GM12878 (cell line): ENCODE results near the gene SECTM1.

Experiments
- CHD2 ChIP-seq: IDR thresholded peaks from 2 replicates; pipeline ENCODE4 v1.6.1; 2011; ENCODE audit warnings: low read depth, low read length, improper control_type of control experiment, borderline replicate concordance
- EP300 ChIP-seq, 2 experiments: fragments of 150-350 bp in 1 of 2; IDR thresholded peaks; 2 replicates each; pipeline ENCODE4 v1.6.1; 2011 to 2012; ENCODE audit warnings: low read depth in 2 of 2, low read length in 2 of 2, borderline replicate concordance in 1 of 2, improper control_type of control experiment in 1 of 2, inconsistent platforms in 1 of 2; ENCODE audit not compliant: control insufficient read depth in 1 of 2
- ETV6 ChIP-seq, 2 experiments: fragments of 450-650 bp in 1 of 2; IDR thresholded peaks in 1 of 2; conservative IDR thresholded peaks in 1 of 2; 2 replicates each; pipeline ENCODE4 v1.6.1; 2014; ENCODE audit warnings: antibody characterized with exemption in 1 of 2, borderline replicate concordance in 1 of 2, low read depth in 1 of 2, mild to moderate bottlenecking in 1 of 2, moderate library complexity in 1 of 2
- NBN ChIP-seq: fragments of 450-650 bp; IDR thresholded peaks from 2 replicates; pipeline ENCODE4 v1.6.1; 2016
- POLR2A ChIP-seq: IDR thresholded peaks from 2 replicates; pipeline ENCODE4 v1.6.1; 2011; ENCODE audit warnings: low read depth, mild to moderate bottlenecking, low read length
- TAF1 ChIP-seq: IDR thresholded peaks from 2 replicates; pipeline ENCODE4 v1.6.1; 2011; ENCODE audit warnings: mild to moderate bottlenecking, low read depth, low read length, borderline replicate concordance
- TCF3 ChIP-seq: IDR thresholded peaks from 2 replicates; pipeline ENCODE4 v1.6.1; 2012; ENCODE audit warnings: low read depth, mild to moderate bottlenecking, low read length, borderline replicate concordance; ENCODE audit not compliant: insufficient read depth
- TF ChIP-seq, protein P1 (sequence below), 3 experiments: IDR thresholded peaks in 2 of 3; conservative IDR thresholded peaks in 1 of 3; 2 replicates each; pipeline ENCODE4 v1.5.1; 2011; ENCODE audit warnings: low read depth in 3 of 3, low read length in 3 of 3, mild to moderate bottlenecking in 3 of 3, control low read depth in 2 of 3, moderate library complexity in 2 of 3, inconsistent platforms in 1 of 3, mixed read lengths in 1 of 3; ENCODE audit not compliant: control insufficient read depth in 2 of 3, insufficient read depth in 1 of 3; ENCODE audit errors: extremely low read depth in 1 of 3
- TF ChIP-seq, protein P2 (sequence below): fragments of 450-650 bp; IDR thresholded peaks from 2 replicates; pipeline ENCODE4 v1.6.1; 2017; ENCODE audit warnings: mild to moderate bottlenecking, low read depth, inconsistent platforms; ENCODE audit not compliant: poor library complexity, severe bottlenecking
- TF ChIP-seq, protein P3 (sequence below): fragments of 450-650 bp; IDR thresholded peaks from 2 replicates; pipeline ENCODE4 v1.6.1; 2016; ENCODE audit warnings: mild to moderate bottlenecking, moderate library complexity, borderline replicate concordance

DNA sequence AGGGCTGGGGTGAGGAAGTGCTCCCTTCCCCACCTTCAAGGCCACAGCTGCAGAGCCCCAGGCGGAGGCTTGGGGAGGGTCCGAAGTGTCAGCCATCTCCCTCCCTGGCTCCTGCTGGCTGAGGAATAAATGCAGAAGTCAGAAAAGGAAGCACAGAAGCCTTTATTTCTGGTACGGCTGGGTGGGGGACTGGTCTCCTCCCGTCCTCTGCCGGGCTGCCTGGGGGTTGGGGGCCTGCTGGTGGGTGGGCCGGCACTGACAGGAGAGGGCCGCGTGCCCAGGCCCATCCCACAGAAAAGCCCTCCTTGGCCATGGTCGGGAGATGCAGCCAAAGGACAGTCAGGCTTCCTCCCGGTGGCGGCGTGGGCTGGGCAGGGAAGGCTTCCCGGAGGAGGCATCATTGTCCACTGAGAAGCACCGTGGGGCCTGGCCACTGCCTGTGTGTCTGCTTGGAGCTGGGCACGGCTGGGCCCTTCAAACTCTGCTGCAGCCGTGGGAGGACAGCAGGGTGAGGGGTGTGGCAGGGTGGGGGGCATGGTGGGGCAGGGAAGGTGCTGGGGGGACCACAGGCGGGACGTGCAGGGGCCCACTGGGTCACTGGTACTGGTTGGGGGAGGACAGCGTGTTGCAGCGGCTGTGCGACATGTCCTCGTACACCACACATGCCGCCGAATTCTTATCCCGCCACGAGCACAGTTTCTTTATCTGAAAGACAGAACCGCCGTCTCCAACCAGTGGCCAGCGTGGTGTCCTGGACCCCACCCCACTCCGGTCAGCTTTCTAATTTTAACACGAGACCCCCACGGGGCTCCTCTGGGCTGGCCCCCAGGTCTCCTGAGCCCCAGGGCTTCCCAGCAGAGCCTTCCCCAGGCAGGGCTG lies 18.6 kb downstream of the SECTM1 start:
- TF ChIP-seq TAF1 (no peak), POLR2A (no peak), ETV6 (conservative IDR thresholded peaks at IDR 0.05 in 1 of 2, IDR thresholded peaks at IDR 0.05 in 1 of 2; ENCODE audit: borderline replicate concordance in 1 of 2, low read depth in 1 of 2) (no peak), EP300 (IDR thresholded peaks at IDR 0.05; ENCODE audit: borderline replicate concordance in 1 of 2, control insufficient read depth in 1 of 2, low read depth in 2 of 2, low read length in 2 of 2) (no peak), CHD2 (no peak), TCF3 (no peak), NBN (no peak)
- TF ChIP-seq, protein P1, sequence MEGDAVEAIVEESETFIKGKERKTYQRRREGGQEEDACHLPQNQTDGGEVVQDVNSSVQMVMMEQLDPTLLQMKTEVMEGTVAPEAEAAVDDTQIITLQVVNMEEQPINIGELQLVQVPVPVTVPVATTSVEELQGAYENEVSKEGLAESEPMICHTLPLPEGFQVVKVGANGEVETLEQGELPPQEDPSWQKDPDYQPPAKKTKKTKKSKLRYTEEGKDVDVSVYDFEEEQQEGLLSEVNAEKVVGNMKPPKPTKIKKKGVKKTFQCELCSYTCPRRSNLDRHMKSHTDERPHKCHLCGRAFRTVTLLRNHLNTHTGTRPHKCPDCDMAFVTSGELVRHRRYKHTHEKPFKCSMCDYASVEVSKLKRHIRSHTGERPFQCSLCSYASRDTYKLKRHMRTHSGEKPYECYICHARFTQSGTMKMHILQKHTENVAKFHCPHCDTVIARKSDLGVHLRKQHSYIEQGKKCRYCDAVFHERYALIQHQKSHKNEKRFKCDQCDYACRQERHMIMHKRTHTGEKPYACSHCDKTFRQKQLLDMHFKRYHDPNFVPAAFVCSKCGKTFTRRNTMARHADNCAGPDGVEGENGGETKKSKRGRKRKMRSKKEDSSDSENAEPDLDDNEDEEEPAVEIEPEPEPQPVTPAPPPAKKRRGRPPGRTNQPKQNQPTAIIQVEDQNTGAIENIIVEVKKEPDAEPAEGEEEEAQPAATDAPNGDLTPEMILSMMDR (IDR thresholded peaks at IDR 0.05 in 2 of 3, conservative IDR thresholded peaks at IDR 0.05 in 1 of 3; ENCODE audit: control insufficient read depth in 2 of 3, extremely low read depth in 1 of 3, insufficient read depth in 1 of 3, low read depth in 3 of 3, low read length in 3 of 3): no peak
- TF ChIP-seq, protein P2, sequence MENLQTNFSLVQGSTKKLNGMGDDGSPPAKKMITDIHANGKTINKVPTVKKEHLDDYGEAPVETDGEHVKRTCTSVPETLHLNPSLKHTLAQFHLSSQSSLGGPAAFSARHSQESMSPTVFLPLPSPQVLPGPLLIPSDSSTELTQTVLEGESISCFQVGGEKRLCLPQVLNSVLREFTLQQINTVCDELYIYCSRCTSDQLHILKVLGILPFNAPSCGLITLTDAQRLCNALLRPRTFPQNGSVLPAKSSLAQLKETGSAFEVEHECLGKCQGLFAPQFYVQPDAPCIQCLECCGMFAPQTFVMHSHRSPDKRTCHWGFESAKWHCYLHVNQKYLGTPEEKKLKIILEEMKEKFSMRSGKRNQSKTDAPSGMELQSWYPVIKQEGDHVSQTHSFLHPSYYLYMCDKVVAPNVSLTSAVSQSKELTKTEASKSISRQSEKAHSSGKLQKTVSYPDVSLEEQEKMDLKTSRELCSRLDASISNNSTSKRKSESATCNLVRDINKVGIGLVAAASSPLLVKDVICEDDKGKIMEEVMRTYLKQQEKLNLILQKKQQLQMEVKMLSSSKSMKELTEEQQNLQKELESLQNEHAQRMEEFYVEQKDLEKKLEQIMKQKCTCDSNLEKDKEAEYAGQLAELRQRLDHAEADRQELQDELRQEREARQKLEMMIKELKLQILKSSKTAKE: no peak
- TF ChIP-seq, protein P3, sequence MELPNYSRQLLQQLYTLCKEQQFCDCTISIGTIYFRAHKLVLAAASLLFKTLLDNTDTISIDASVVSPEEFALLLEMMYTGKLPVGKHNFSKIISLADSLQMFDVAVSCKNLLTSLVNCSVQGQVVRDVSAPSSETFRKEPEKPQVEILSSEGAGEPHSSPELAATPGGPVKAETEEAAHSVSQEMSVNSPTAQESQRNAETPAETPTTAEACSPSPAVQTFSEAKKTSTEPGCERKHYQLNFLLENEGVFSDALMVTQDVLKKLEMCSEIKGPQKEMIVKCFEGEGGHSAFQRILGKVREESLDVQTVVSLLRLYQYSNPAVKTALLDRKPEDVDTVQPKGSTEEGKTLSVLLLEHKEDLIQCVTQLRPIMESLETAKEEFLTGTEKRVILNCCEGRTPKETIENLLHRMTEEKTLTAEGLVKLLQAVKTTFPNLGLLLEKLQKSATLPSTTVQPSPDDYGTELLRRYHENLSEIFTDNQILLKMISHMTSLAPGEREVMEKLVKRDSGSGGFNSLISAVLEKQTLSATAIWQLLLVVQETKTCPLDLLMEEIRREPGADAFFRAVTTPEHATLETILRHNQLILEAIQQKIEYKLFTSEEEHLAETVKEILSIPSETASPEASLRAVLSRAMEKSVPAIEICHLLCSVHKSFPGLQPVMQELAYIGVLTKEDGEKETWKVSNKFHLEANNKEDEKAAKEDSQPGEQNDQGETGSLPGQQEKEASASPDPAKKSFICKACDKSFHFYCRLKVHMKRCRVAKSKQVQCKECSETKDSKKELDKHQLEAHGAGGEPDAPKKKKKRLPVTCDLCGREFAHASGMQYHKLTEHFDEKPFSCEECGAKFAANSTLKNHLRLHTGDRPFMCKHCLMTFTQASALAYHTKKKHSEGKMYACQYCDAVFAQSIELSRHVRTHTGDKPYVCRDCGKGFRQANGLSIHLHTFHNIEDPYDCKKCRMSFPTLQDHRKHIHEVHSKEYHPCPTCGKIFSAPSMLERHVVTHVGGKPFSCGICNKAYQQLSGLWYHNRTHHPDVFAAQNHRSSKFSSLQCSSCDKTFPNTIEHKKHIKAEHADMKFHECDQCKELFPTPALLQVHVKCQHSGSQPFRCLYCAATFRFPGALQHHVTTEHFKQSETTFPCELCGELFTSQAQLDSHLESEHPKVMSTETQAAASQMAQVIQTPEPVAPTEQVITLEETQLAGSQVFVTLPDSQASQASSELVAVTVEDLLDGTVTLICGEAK: no peak
